HL-60 (cell line): ENCODE measurements around the gene LIMS1.
"Not testable (repeated sequence)": the region's sequence is repeated elsewhere in the genome, so short reads cannot be mapped to it uniquely, and the experiment has no call there.

Experiments used
- GABPA ChIP-seq: IDR thresholded peaks from 2 replicates; pipeline ENCODE4 v1.6.1; 2012; ENCODE audit warnings: low read depth
- POLR2AphosphoS5 ChIP-seq: IDR thresholded peaks from 2 replicates; pipeline ENCODE4 v1.6.1; 2012; ENCODE audit warnings: low read depth
- REST ChIP-seq: IDR thresholded peaks from 2 replicates; pipeline ENCODE4 v1.6.1; 2012; ENCODE audit warnings: low read depth; ENCODE audit not compliant: insufficient replicate concordance
- TF ChIP-seq, protein P1 (sequence below): IDR thresholded peaks from one replicate; pipeline ENCODE4 v1.5.1; 2011; ENCODE audit warnings: low read length, control low read depth, inconsistent platforms; ENCODE audit not compliant: insufficient read depth

GRCh38 chr2:108601199-108601598, 66.9 kb downstream of the LIMS1 start:
- TF ChIP-seq, protein P1, sequence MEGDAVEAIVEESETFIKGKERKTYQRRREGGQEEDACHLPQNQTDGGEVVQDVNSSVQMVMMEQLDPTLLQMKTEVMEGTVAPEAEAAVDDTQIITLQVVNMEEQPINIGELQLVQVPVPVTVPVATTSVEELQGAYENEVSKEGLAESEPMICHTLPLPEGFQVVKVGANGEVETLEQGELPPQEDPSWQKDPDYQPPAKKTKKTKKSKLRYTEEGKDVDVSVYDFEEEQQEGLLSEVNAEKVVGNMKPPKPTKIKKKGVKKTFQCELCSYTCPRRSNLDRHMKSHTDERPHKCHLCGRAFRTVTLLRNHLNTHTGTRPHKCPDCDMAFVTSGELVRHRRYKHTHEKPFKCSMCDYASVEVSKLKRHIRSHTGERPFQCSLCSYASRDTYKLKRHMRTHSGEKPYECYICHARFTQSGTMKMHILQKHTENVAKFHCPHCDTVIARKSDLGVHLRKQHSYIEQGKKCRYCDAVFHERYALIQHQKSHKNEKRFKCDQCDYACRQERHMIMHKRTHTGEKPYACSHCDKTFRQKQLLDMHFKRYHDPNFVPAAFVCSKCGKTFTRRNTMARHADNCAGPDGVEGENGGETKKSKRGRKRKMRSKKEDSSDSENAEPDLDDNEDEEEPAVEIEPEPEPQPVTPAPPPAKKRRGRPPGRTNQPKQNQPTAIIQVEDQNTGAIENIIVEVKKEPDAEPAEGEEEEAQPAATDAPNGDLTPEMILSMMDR = not testable (repeated sequence)
- not testable (repeated sequence) for TF ChIP-seq POLR2AphosphoS5, GABPA, REST
